ENCODE data around the gene INHBB. TPM values are rescaled to one million over a fixed set of nuclear protein-coding genes. Genes with fewer than 3 reads are reported as not detected.

The INHBB gene
- 0.21 and 0.24 TPM in 2 replicates for total RNA-seq

DNA sequence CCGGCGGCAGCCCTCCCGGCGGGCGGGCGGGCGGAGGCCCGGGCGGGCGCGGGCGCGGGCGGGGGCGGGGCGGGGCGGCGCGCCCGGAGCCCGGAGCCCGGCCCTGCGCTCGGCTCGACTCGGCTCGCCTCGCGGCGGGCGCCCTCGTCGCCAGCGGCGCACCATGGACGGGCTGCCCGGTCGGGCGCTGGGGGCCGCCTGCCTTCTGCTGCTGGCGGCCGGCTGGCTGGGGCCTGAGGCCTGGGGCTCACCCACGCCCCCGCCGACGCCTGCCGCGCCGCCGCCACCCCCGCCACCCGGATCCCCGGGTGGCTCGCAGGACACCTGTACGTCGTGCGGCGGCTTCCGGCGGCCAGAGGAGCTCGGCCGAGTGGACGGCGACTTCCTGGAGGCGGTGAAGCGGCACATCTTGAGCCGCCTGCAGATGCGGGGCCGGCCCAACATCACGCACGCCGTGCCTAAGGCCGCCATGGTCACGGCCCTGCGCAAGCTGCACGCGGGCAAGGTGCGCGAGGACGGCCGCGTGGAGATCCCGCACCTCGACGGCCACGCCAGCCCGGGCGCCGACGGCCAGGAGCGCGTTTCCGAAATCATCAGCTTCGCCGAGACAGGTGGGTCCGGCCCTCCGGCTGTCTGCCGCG lies at the start of gene INHBB:
Gene INHBB (plus strand): TSS at position 111 of the 641 bp plus-strand sequence. CDS start 53 bp downstream, at position 164.

Other genes with a start within 250 kb of the INHBB start
- 28.7 and 31.1 TPM in 2 replicates for gene TMEM185B, start 122.7 kb upstream of the INHBB start, total RNA-seq
- gene RALB, start 93.3 kb upstream of the INHBB start, total RNA-seq, result 43.7 and 63.1 TPM in 2 replicates

Measured in tracheal epithelial cell (primary cell).